Activated CD4-positive, alpha-beta T cell treated with anti-CD3 and anti-CD28 coated beads, Interleukin-10, Interleukin-2, amounts not matched to agents 100 ng/mL and 50 ng/mL, durations not matched to agents 16 hours and 8 hours (primary cell): ENCODE results near the gene DLG1.
"Not testable (repeated sequence)": the region's sequence is repeated elsewhere in the genome, so short reads cannot be mapped to it uniquely, and the experiment has no call there.

Experiments
- DNase-seq: peaks from one replicate; pipeline ENCODE4 v3.0.0-alpha.2; 2020

DLG1 gene

GRCh38 chr3:197205265-197205664, 93.1 kb downstream of the DLG1 start:
- no peak for DNase-seq

- DNase-seq, result no peak
These were observed 93.7 kb downstream of the DLG1 start for GRCh38 chr3:197204736-197205135.

GRCh38 chr3:197203714-197204146, 94.7 kb downstream of the DLG1 start:
- no peak for DNase-seq

GRCh38 chr3:197202694-197203093, 95.7 kb downstream of the DLG1 start:
- DNase-seq, result no peak

- DNase-seq, result no peak
These were observed 96.5 kb downstream of the DLG1 start for GRCh38 chr3:197201791-197202452.

GRCh38 chr3:197200856-197201255, 97.6 kb downstream of the DLG1 start:
- DNase-seq, result not testable (repeated sequence)

- DNase-seq, result no peak
These were observed 101.1 kb downstream of the DLG1 start for GRCh38 chr3:197197334-197197733.

- no peak for DNase-seq
These were observed 102.2 kb downstream of the DLG1 start for GRCh38 chr3:197196192-197196591.

- DNase-seq, result no peak
These were observed 103.1 kb downstream of the DLG1 start for GRCh38 chr3:197195326-197195725.

GRCh38 chr3:197193759-197194158, 104.7 kb downstream of the DLG1 start:
- not testable (repeated sequence) for DNase-seq

GRCh38 chr3:197191897-197192296, 106.5 kb downstream of the DLG1 start:
- DNase-seq, result no peak

GRCh38 chr3:197189623-197190022, 108.8 kb downstream of the DLG1 start:
- peak; percentile 46 for DNase-seq

- no peak for DNase-seq
These were observed 109.4 kb downstream of the DLG1 start for GRCh38 chr3:197188963-197189362.

- peak; percentile 60 for DNase-seq
These were observed 111.4 kb downstream of the DLG1 start for GRCh38 chr3:197186887-197187588.

- DNase-seq, result no peak
These were observed 114.8 kb downstream of the DLG1 start for GRCh38 chr3:197183582-197183981.

GRCh38 chr3:197181741-197182140, 116.7 kb downstream of the DLG1 start:
- no peak for DNase-seq

GRCh38 chr3:197178998-197179397, 119.4 kb downstream of the DLG1 start:
- no peak for DNase-seq

- DNase-seq, result no peak
These were observed 122.9 kb downstream of the DLG1 start for GRCh38 chr3:197175503-197175902.

GRCh38 chr3:197174927-197175326, 123.5 kb downstream of the DLG1 start:
- no peak for DNase-seq

- no peak for DNase-seq
These were observed 124.8 kb downstream of the DLG1 start for GRCh38 chr3:197173620-197174019.

GRCh38 chr3:197171481-197172067, 126.8 kb downstream of the DLG1 start:
- DNase-seq, result no peak

GRCh38 chr3:197169028-197169427, 129.4 kb downstream of the DLG1 start:
- DNase-seq, result no peak

GRCh38 chr3:197168606-197169005, 129.8 kb downstream of the DLG1 start:
- no peak for DNase-seq

GRCh38 chr3:197168063-197168462, 130.3 kb downstream of the DLG1 start:
- DNase-seq, result no peak
